ENCODE results near the gene ASB15.

ASB15 gene

GRCh38 chr7:123580406-123581161, 21.0 kb upstream of the ASB15 start:
- H3K36me3 ChIP-seq (replicated peaks; ENCODE audit: insufficient read depth, low read length) = no peaks in the 10 kb centered on the region
- DNase-seq = peak; percentile 76
- H3K27me3 ChIP-seq (replicated peaks; ENCODE audit: insufficient read depth, low read length) = no peaks in the 10 kb centered on the region
- H2AFZ ChIP-seq (ENCODE audit: low read length) = peak overlapping the region; percentile 38
- H3K4me3 ChIP-seq (ENCODE audit: low read length) = no peak overlapping the region
- H3K27ac ChIP-seq (ENCODE audit: low read length) = no peak overlapping the region
- TF ChIP-seq EZH2 (optimal IDR thresholded peaks at IDR 0.05; ENCODE audit: low read depth, low read length) = no peak
- TF ChIP-seq EZH2phosphoT487 (IDR thresholded peaks at IDR 0.05; ENCODE audit: low read length) = no peak
- TF ChIP-seq CTCF (IDR thresholded peaks at IDR 0.05; ENCODE audit: low read length) = peak; percentile 96
- H3K4me2 ChIP-seq (ENCODE audit: low read depth, low read length) = no peak overlapping the region
- H4K20me1 ChIP-seq (ENCODE audit: insufficient read depth, low read length) = no peaks in the 10 kb centered on the region
- no peaks in the 10 kb centered on the region for H3K9me2 ChIP-seq (replicated peaks; ENCODE audit: insufficient read depth, low read length)
- no peaks in the 10 kb centered on the region for H3F3A ChIP-seq (ENCODE audit: insufficient read depth, low read length)
- no peak overlapping the region for H3K9ac ChIP-seq (ENCODE audit: low read length)
- no peaks in the 10 kb centered on the region for H3K79me2 ChIP-seq (ENCODE audit: low read length)
- H3K9me3 ChIP-seq (replicated peaks; ENCODE audit: insufficient read depth, low read length) = no peaks in the 10 kb centered on the region
- no peaks in the 10 kb centered on the region for H3K4me1 ChIP-seq (ENCODE audit: low read length)

GRCh38 chr7:123581162-123581459, 20.5 kb upstream of the ASB15 start:
- Histone ChIP-seq H3K27me3 (replicated peaks; ENCODE audit: insufficient read depth, low read length) (no peaks in the 10 kb centered on the region), H3K27ac (ENCODE audit: low read length) (no peak overlapping the region), H3K9me3 (replicated peaks; ENCODE audit: insufficient read depth, low read length) (no peaks in the 10 kb centered on the region), H3K9ac (ENCODE audit: low read length) (no peak overlapping the region), H3K36me3 (replicated peaks; ENCODE audit: insufficient read depth, low read length) (no peaks in the 10 kb centered on the region), H3K4me2 (ENCODE audit: low read depth, low read length) (no peak overlapping the region), H3K4me1 (ENCODE audit: low read length) (no peaks in the 10 kb centered on the region), H3K4me3 (ENCODE audit: low read length) (no peak overlapping the region), H3K79me2 (ENCODE audit: low read length) (no peaks in the 10 kb centered on the region), H4K20me1 (ENCODE audit: insufficient read depth, low read length) (no peaks in the 10 kb centered on the region), H2AFZ (ENCODE audit: low read length) (peak overlapping the region; percentile 38), H3F3A (ENCODE audit: insufficient read depth, low read length) (no peaks in the 10 kb centered on the region), H3K9me2 (replicated peaks; ENCODE audit: insufficient read depth, low read length) (no peaks in the 10 kb centered on the region)
- TF ChIP-seq CTCF (IDR thresholded peaks at IDR 0.05; ENCODE audit: low read length) (no peak), EZH2 (optimal IDR thresholded peaks at IDR 0.05; ENCODE audit: low read depth, low read length) (no peak), EZH2phosphoT487 (IDR thresholded peaks at IDR 0.05; ENCODE audit: low read length) (no peak)
- DNase-seq = no peak

- no peaks in the 10 kb centered on the region for H3K27me3 ChIP-seq (replicated peaks; ENCODE audit: insufficient read depth, low read length)
- H3K9me3 ChIP-seq (replicated peaks; ENCODE audit: insufficient read depth, low read length) = no peaks in the 10 kb centered on the region
- no peak overlapping the region for H2AFZ ChIP-seq (ENCODE audit: low read length)
Measured at GRCh38 chr7:123583821-123584220, 17.8 kb upstream of the ASB15 start.

More at GRCh38 chr7:123583821-123584220, 17.8 kb upstream of the ASB15 start:
- TF ChIP-seq EZH2 (optimal IDR thresholded peaks at IDR 0.05; ENCODE audit: low read depth, low read length) (no peak), EZH2phosphoT487 (IDR thresholded peaks at IDR 0.05; ENCODE audit: low read length) (no peak), CTCF (IDR thresholded peaks at IDR 0.05; ENCODE audit: low read length) (no peak)
- no peaks in the 10 kb centered on the region for H3K36me3 ChIP-seq (replicated peaks; ENCODE audit: insufficient read depth, low read length)
- H3F3A ChIP-seq (ENCODE audit: insufficient read depth, low read length) = no peaks in the 10 kb centered on the region
- H3K9me2 ChIP-seq (replicated peaks; ENCODE audit: insufficient read depth, low read length) = no peaks in the 10 kb centered on the region
- H3K79me2 ChIP-seq (ENCODE audit: low read length) = no peaks in the 10 kb centered on the region
- no peak for DNase-seq
- H4K20me1 ChIP-seq (ENCODE audit: insufficient read depth, low read length) = no peaks in the 10 kb centered on the region
- no peaks in the 10 kb centered on the region for H3K4me1 ChIP-seq (ENCODE audit: low read length)
- no peak overlapping the region for H3K4me3 ChIP-seq (ENCODE audit: low read length)
- H3K9ac ChIP-seq (ENCODE audit: low read length) = no peak overlapping the region
- no peak overlapping the region for H3K27ac ChIP-seq (ENCODE audit: low read length)
- H3K4me2 ChIP-seq (ENCODE audit: low read depth, low read length) = no peak overlapping the region
